Myocyte (in vitro differentiated cells): Measurements from ENCODE around the gene RAX2. TPM values are rescaled to one million over a fixed set of nuclear protein-coding genes. Genes with fewer than 3 reads are reported as not detected.

ENCODE experiments used
- DNase-seq: peaks from one replicate; pipeline ENCODE4 v3.0.0-alpha.2; 2012; ENCODE audit warnings: low read depth
- total RNA-seq: library from RNA; depleted of rRNA; stranded (reverse); fragments of >200 nt; gene quantifications from 2 replicates; pipeline ENCODE4 v1.2.3, GENCODE V29; 2014

Gene RAX2
- total RNA-seq, 1 donor from 2014 or later, result not detected

- no peak for DNase-seq
Observed at GRCh38 chr19:3733549-3734309, 38.3 kb downstream of the RAX2 start.

- DNase-seq, result no peak
Observed at GRCh38 chr19:3732108-3732507, 39.9 kb downstream of the RAX2 start.

GRCh38 chr19:3730457-3730958, 41.5 kb downstream of the RAX2 start:
- no peak for DNase-seq

GRCh38 chr19:3725640-3726310, 46.3 kb downstream of the RAX2 start:
- DNase-seq, result no peak

- no peak for DNase-seq
Observed at GRCh38 chr19:3725121-3725520, 46.9 kb downstream of the RAX2 start.

- DNase-seq, result no peak
Observed at GRCh38 chr19:3723883-3724282, 48.1 kb downstream of the RAX2 start.

GRCh38 chr19:3723110-3723488, 48.9 kb downstream of the RAX2 start:
- DNase-seq, result no peak

GRCh38 chr19:3722443-3723109, 49.5 kb downstream of the RAX2 start:
- DNase-seq, result no peak

- no peak for DNase-seq
Observed at GRCh38 chr19:3721887-3722442, 50.1 kb downstream of the RAX2 start.

GRCh38 chr19:3721131-3721886, 50.7 kb downstream of the RAX2 start:
- peak; percentile 78 for DNase-seq

GRCh38 chr19:3720349-3720917, 51.6 kb downstream of the RAX2 start:
- no peak for DNase-seq

- no peak for DNase-seq
Observed at GRCh38 chr19:3719868-3720267, 52.2 kb downstream of the RAX2 start.

Other genes with a start within 250 kb of the RAX2 start
- not detected in 2 replicates for gene TEKTIP1, start 233.1 kb downstream of the RAX2 start, total RNA-seq
- 107 and 146 TPM in 2 replicates for gene MFSD12, start 214.6 kb downstream of the RAX2 start, total RNA-seq
- gene HMG20B, start 199.3 kb downstream of the RAX2 start, total RNA-seq, result 99.9 and 102 TPM in 2 replicates
- gene GIPC3, start 186.8 kb downstream of the RAX2 start, total RNA-seq, result 0.19 and 0.31 TPM in 2 replicates
- 0.16 and 0.26 TPM in 2 replicates for gene TBXA2R, start 165.4 kb downstream of the RAX2 start, total RNA-seq
- gene CACTIN, start 145.4 kb downstream of the RAX2 start, total RNA-seq, result 33.8 and 34.9 TPM in 2 replicates
- gene PIP5K1C, start 71.8 kb downstream of the RAX2 start, total RNA-seq, result 17.9 and 22.8 TPM in 2 replicates
- not detected in 2 replicates for gene TJP3, start 63.8 kb downstream of the RAX2 start, total RNA-seq
- gene APBA3, start 10.5 kb downstream of the RAX2 start, total RNA-seq, result 23.3 and 35.0 TPM in 2 replicates
- 30.4 and 41.9 TPM in 2 replicates for gene MRPL54, start 9.5 kb downstream of the RAX2 start, total RNA-seq
- gene MATK, start 14.2 kb upstream of the RAX2 start, total RNA-seq, result not detected in 2 replicates
- gene ZFR2, start 96.8 kb upstream of the RAX2 start, total RNA-seq, result not detected in 2 replicates
- not detected in 2 replicates for gene ATCAY, start 108.5 kb upstream of the RAX2 start, total RNA-seq
- gene NMRK2, start 160.8 kb upstream of the RAX2 start, total RNA-seq, result 31.9 and 75.7 TPM in 2 replicates
- 193 and 269 TPM in 2 replicates for gene DAPK3, start 198.9 kb upstream of the RAX2 start, total RNA-seq
- 2,539 and 2,715 TPM in 2 replicates for gene EEF2, start 213.2 kb upstream of the RAX2 start, total RNA-seq
- 18.0 and 22.2 TPM in 2 replicates for gene PIAS4, start 235.5 kb upstream of the RAX2 start, total RNA-seq